ENCODE results near the gene FXYD7.

GRCh38 chr19:35178701-35179100, 35.6 kb downstream of the FXYD7 start:
- TF ChIP-seq POLR2AphosphoS5 (IDR thresholded peaks at IDR 0.05; ENCODE audit: low read depth, low read length) (no peak), REST (IDR thresholded peaks at IDR 0.05; ENCODE audit: insufficient read depth in 1 of 2, low read depth in 2 of 2, low read length in 2 of 2) (no peak), SIN3A (IDR thresholded peaks at IDR 0.05; ENCODE audit: borderline replicate concordance, insufficient read depth, low read length) (no peak), TAF1 (IDR thresholded peaks at IDR 0.05; ENCODE audit: borderline replicate concordance, insufficient read depth, low read length) (no peak), FOXP2 (optimal IDR thresholded peaks at IDR 0.05; ENCODE audit: borderline replicate concordance, extremely low read depth, extremely low read length, insufficient read depth) (no peak)
